ENCODE data around the gene KRT10. TPM values are rescaled to one million over a fixed set of nuclear protein-coding genes. Genes with fewer than 3 reads are reported as not detected.

Gene KRT10
- total RNA-seq, 1 experiment from 2014 or later = 188 TPM

GRCh38 chr17:40849723-40850122, 27.3 kb upstream of the KRT10 start:
- TF ChIP-seq, protein P1, sequence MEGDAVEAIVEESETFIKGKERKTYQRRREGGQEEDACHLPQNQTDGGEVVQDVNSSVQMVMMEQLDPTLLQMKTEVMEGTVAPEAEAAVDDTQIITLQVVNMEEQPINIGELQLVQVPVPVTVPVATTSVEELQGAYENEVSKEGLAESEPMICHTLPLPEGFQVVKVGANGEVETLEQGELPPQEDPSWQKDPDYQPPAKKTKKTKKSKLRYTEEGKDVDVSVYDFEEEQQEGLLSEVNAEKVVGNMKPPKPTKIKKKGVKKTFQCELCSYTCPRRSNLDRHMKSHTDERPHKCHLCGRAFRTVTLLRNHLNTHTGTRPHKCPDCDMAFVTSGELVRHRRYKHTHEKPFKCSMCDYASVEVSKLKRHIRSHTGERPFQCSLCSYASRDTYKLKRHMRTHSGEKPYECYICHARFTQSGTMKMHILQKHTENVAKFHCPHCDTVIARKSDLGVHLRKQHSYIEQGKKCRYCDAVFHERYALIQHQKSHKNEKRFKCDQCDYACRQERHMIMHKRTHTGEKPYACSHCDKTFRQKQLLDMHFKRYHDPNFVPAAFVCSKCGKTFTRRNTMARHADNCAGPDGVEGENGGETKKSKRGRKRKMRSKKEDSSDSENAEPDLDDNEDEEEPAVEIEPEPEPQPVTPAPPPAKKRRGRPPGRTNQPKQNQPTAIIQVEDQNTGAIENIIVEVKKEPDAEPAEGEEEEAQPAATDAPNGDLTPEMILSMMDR (IDR thresholded peaks at IDR 0.05; ENCODE audit: unreplicated experiment) = no peak
- Mint-ChIP-seq H3K27me3 (ENCODE audit: unreplicated experiment) (no peaks in the 10 kb centered on the region), H3K27ac (ENCODE audit: unreplicated experiment) (peak overlapping the region; percentile 74), H3K36me3 (ENCODE audit: insufficient read depth, unreplicated experiment) (peaks cover 24% of the 10 kb centered on the region), H3K4me1 (ENCODE audit: low read depth, unreplicated experiment) (peaks cover 77% of the 10 kb centered on the region), H3K9me3 (ENCODE audit: low read depth, unreplicated experiment) (no peaks in the 10 kb centered on the region), H3K4me3 (ENCODE audit: low read depth, unreplicated experiment) (no peak overlapping the region)
- DNase-seq = no peak
- BruUV-seq (replicated peaks) = no TSS peak
- intact Hi-C loops (cut with micrococcal nuclease; ENCODE audit: unreplicated experiment) = loop anchor here (1.0 to 10.0 kb wide), 8 partner anchors 31 to 1227 kb away; no protein-coding TSS in a partner anchor
- CTCF ChIA-PET = interaction anchor here (1.2 to 3.9 kb wide), 6 partner anchors 30 to 1228 kb away, joined by 3 to 31 read pairs (median 4); no protein-coding TSS in a partner anchor

GRCh38 chr17:40848583-40849235, 26.3 kb upstream of the KRT10 start:
- intact Hi-C loops (cut with micrococcal nuclease; ENCODE audit: unreplicated experiment) = loop anchor here (10.0 kb wide), 1 partner anchor 1074 kb away; no protein-coding TSS in a partner anchor

DNA sequence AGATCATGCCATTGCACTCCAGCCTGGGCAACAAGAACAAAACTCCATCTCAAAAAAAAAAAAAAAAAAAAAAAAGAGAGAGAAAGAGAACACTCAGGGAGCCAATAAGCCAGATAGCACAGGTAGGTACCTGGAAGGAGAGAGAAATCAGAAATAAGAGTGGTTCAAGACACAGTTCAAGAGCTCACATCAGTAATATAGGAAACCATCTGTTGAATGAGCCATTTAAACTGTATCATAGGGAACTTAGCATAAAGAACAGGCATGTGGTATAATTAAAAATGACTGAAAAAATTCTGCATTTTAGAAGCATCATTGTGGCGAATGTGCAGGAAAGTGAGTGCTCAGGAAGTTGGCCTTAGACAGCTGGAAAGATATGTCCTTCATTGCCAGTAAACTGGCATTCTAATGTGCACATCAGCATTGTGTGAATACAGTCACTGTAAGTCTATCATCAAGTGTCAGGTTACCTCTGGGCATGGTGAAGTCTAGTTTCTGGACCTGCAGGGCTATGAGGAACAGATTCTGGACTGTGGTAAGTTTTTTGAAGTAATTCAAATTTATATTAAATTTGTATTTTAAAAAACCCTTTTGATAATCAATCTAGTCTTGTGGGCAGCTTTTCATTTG, 24.2 kb upstream of the KRT10 start:
- H3K4me3 Mint-ChIP-seq (ENCODE audit: low read depth, unreplicated experiment) = no peak overlapping the region
- no peaks in the 10 kb centered on the region for H3K9me3 Mint-ChIP-seq (ENCODE audit: low read depth, unreplicated experiment)
- CTCF ChIA-PET = interaction anchor here (0.5 to 7.3 kb wide), 28 partner anchors 10 to 1241 kb away, joined by 3 to 57 read pairs (median 4); partner anchors contain the start of gene KRT10
- DNase-seq = no peak
- no peaks in the 10 kb centered on the region for H3K27me3 Mint-ChIP-seq (ENCODE audit: unreplicated experiment)
- TF ChIP-seq, protein P1 (IDR thresholded peaks at IDR 0.05; ENCODE audit: unreplicated experiment) = no peak
- H3K27ac Mint-ChIP-seq (ENCODE audit: unreplicated experiment) = no peak overlapping the region
- intact Hi-C loops (cut with micrococcal nuclease; ENCODE audit: unreplicated experiment) = loop anchor here (10.0 kb wide), 1 partner anchor 1072 kb away; no protein-coding TSS in a partner anchor
- H3K36me3 Mint-ChIP-seq (ENCODE audit: insufficient read depth, unreplicated experiment) = peaks cover 12% of the 10 kb centered on the region
- BruUV-seq (replicated peaks) = no TSS peak
- H3K4me1 Mint-ChIP-seq (ENCODE audit: low read depth, unreplicated experiment) = peaks cover 52% of the 10 kb centered on the region

More at GRCh38 chr17:40848583-40849235, 26.3 kb upstream of the KRT10 start:
- H3K27me3 Mint-ChIP-seq (ENCODE audit: unreplicated experiment) = no peaks in the 10 kb centered on the region
- H3K36me3 Mint-ChIP-seq (ENCODE audit: insufficient read depth, unreplicated experiment) = peaks cover 17% of the 10 kb centered on the region
- no peak for DNase-seq
- H3K4me3 Mint-ChIP-seq (ENCODE audit: low read depth, unreplicated experiment) = no peak overlapping the region
- peaks cover 72% of the 10 kb centered on the region for H3K4me1 Mint-ChIP-seq (ENCODE audit: low read depth, unreplicated experiment)
- H3K27ac Mint-ChIP-seq (ENCODE audit: unreplicated experiment) = peak overlapping the region; percentile 27
- TF ChIP-seq, protein P1 (IDR thresholded peaks at IDR 0.05; ENCODE audit: unreplicated experiment) = no peak
- CTCF ChIA-PET = interaction anchor here (0.6 to 7.3 kb wide), 15 partner anchors 10 to 1037 kb away, joined by 3 to 57 read pairs (median 5); partner anchors contain the start of gene KRT10
- H3K9me3 Mint-ChIP-seq (ENCODE audit: low read depth, unreplicated experiment) = no peaks in the 10 kb centered on the region
- no TSS peak for BruUV-seq (replicated peaks)

DNA sequence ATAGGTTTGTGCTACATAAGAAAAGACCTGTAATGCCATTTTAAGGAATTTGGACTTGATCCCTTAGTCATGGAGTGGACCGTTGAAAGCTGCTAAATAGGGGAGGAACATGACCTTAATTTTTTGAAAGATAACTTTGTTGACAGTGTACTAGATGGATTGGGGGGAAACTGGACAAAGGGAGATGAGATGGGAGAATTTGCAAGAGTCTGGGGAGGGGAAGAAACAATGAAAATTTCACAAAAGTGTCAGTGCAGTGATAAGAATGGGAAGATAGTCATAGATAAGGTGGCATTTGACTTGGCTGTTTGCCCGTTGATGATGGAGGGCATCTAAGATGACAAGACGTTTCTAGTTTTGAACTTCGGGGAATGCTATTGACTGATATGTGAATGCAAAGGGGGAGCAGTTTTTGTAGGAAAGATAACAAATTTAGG, 22.3 kb upstream of the KRT10 start:
- Mint-ChIP-seq H3K4me3 (ENCODE audit: low read depth, unreplicated experiment) (no peak overlapping the region), H3K36me3 (ENCODE audit: insufficient read depth, unreplicated experiment) (no peaks in the 10 kb centered on the region), H3K27ac (ENCODE audit: unreplicated experiment) (no peak overlapping the region), H3K4me1 (ENCODE audit: low read depth, unreplicated experiment) (peaks cover 34% of the 10 kb centered on the region), H3K27me3 (ENCODE audit: unreplicated experiment) (no peaks in the 10 kb centered on the region), H3K9me3 (ENCODE audit: low read depth, unreplicated experiment) (no peaks in the 10 kb centered on the region)
- CTCF ChIA-PET = interaction anchor here (0.9 to 7.3 kb wide), 3 partner anchors 12 to 26 kb away, joined by 3 to 57 read pairs (median 4); no protein-coding TSS in a partner anchor
- TF ChIP-seq, protein P1 (IDR thresholded peaks at IDR 0.05; ENCODE audit: unreplicated experiment) = no peak
- DNase-seq = no peak
- no TSS peak for BruUV-seq (replicated peaks)
- intact Hi-C loops (cut with micrococcal nuclease; ENCODE audit: unreplicated experiment) = loop anchor here (10.0 kb wide), 1 partner anchor 1070 kb away; no protein-coding TSS in a partner anchor
